ENCODE measurements around the gene HMX1. TPM values are rescaled to one million over a fixed set of nuclear protein-coding genes. Genes with fewer than 3 reads are reported as not detected.
A peak's percentile ranks its signal among the peaks of the same experiment; 100 is the strongest.

Gene HMX1
- total RNA-seq, 1 experiment from 2014 or later, result 0.20 TPM

DNA sequence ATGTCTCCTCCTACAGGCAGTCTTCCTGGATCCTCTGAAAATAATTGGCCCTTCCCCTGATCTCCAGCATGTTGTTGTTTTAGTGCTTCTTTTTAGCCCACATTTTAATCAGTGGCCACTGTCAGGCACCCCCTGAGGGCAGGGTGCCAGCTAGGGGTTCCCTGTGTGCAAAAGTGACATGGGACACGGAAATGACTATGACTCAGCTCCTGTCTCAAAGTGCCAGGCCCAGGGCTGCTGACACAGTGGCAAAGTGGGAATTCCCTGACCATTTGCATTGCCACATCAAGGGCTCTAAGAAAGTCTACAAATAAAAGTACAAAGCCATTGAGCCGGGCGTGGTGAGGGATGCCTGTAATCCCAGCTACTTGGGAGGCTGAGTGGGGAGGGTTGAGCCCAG lies 24.8 kb downstream of the HMX1 start:
- no peaks in the 10 kb centered on the region for H3K9me3 Mint-ChIP-seq (ENCODE audit: unreplicated experiment)
- H3K27me3 Mint-ChIP-seq (ENCODE audit: insufficient read depth, unreplicated experiment), result peaks cover 3% of the 10 kb centered on the region

DNA sequence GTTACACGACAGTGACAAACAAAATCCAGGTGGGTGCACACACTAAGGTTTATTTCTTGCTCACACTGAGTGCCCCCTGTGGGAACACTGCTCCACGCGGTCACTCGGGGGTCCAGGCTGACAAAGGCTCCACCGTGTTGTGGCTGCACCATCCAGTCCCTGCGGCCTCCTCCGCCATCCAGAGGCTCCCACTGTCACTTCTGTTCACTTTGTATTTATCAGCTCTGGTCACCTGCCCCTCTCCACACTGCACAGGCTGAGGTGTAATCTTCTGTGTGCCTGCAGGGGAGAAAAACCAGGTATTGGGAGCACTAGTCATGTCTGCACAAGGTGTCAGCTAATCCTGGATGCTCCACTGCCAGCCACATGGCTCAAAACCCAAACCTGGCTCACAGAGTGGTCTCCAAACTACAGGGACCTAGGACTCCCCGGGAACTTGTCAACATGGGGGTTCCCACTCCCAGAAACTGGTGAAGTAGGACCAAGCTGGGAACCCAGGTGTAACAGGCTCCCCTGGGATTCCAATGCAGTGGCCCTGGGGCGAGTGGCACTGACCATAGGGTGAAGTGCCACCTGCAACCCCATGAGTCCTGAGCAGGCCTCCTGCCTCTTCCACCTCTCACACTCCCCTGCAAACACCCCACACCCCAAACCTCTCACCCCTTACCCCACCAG lies 25.5 kb downstream of the HMX1 start:
- Histone ChIP-seq H3K9me3 (no peaks in the 10 kb centered on the region), H3K4me3 (ENCODE audit: low read depth, low read length) (no peak overlapping the region), H3K27me3 (replicated peaks; ENCODE audit: control insufficient read depth, insufficient read depth, low read length) (no peaks in the 10 kb centered on the region), H3K36me3 (ENCODE audit: control insufficient read depth, insufficient read depth, low read length) (no peaks in the 10 kb centered on the region), H3K4me1 (no peaks in the 10 kb centered on the region)
- TF ChIP-seq, protein P1, sequence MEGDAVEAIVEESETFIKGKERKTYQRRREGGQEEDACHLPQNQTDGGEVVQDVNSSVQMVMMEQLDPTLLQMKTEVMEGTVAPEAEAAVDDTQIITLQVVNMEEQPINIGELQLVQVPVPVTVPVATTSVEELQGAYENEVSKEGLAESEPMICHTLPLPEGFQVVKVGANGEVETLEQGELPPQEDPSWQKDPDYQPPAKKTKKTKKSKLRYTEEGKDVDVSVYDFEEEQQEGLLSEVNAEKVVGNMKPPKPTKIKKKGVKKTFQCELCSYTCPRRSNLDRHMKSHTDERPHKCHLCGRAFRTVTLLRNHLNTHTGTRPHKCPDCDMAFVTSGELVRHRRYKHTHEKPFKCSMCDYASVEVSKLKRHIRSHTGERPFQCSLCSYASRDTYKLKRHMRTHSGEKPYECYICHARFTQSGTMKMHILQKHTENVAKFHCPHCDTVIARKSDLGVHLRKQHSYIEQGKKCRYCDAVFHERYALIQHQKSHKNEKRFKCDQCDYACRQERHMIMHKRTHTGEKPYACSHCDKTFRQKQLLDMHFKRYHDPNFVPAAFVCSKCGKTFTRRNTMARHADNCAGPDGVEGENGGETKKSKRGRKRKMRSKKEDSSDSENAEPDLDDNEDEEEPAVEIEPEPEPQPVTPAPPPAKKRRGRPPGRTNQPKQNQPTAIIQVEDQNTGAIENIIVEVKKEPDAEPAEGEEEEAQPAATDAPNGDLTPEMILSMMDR (IDR thresholded peaks at IDR 0.05; ENCODE audit: insufficient read depth in 1 of 2, low read depth in 1 of 2, low read length in 1 of 2, severe bottlenecking in 1 of 2, unreplicated experiment in 1 of 2), result no peak
- ChIA-PET POLR2A (no interaction called here), CTCF (no interaction called here)
- Mint-ChIP-seq H3K4me1 (ENCODE audit: low read depth, unreplicated experiment) (no peaks in the 10 kb centered on the region), H3K27ac (ENCODE audit: unreplicated experiment) (no peak overlapping the region), H3K27me3 (ENCODE audit: insufficient read depth, unreplicated experiment) (peaks cover 3% of the 10 kb centered on the region), H3K4me3 (ENCODE audit: unreplicated experiment) (no peak overlapping the region), H3K36me3 (ENCODE audit: insufficient read depth, unreplicated experiment) (no peaks in the 10 kb centered on the region), H3K9me3 (ENCODE audit: unreplicated experiment) (no peaks in the 10 kb centered on the region)
- DNase-seq, result peak in 1 of 2 experiments; percentile 19
- no TSS peak for BruUV-seq (replicated peaks)
- intact Hi-C loops (cut with micrococcal nuclease; ENCODE audit: unreplicated experiment), result no loop called here

More for the DNA sequence above, 24.8 kb downstream of the HMX1 start:
- Mint-ChIP-seq H3K27ac (ENCODE audit: unreplicated experiment) (no peak overlapping the region), H3K4me3 (ENCODE audit: unreplicated experiment) (no peak overlapping the region), H3K36me3 (ENCODE audit: insufficient read depth, unreplicated experiment) (no peaks in the 10 kb centered on the region), H3K4me1 (ENCODE audit: low read depth, unreplicated experiment) (no peaks in the 10 kb centered on the region)
- TF ChIP-seq, protein P1 (IDR thresholded peaks at IDR 0.05; ENCODE audit: insufficient read depth in 1 of 2, low read depth in 1 of 2, low read length in 1 of 2, severe bottlenecking in 1 of 2, unreplicated experiment in 1 of 2), result no peak
- H3K4me1 ChIP-seq, result no peaks in the 10 kb centered on the region
- H3K9me3 ChIP-seq, result no peaks in the 10 kb centered on the region
- H3K4me3 ChIP-seq (ENCODE audit: low read depth, low read length), result no peak overlapping the region
- intact Hi-C loops (cut with micrococcal nuclease; ENCODE audit: unreplicated experiment), result no loop called here
- ChIA-PET POLR2A (no interaction called here), CTCF (no interaction called here)
- no peaks in the 10 kb centered on the region for H3K36me3 ChIP-seq (ENCODE audit: control insufficient read depth, insufficient read depth, low read length)
- no TSS peak for BruUV-seq (replicated peaks)
- peak in 1 of 2 experiments; percentile 10 for DNase-seq
- H3K27me3 ChIP-seq (replicated peaks; ENCODE audit: control insufficient read depth, insufficient read depth, low read length), result no peaks in the 10 kb centered on the region

DNA sequence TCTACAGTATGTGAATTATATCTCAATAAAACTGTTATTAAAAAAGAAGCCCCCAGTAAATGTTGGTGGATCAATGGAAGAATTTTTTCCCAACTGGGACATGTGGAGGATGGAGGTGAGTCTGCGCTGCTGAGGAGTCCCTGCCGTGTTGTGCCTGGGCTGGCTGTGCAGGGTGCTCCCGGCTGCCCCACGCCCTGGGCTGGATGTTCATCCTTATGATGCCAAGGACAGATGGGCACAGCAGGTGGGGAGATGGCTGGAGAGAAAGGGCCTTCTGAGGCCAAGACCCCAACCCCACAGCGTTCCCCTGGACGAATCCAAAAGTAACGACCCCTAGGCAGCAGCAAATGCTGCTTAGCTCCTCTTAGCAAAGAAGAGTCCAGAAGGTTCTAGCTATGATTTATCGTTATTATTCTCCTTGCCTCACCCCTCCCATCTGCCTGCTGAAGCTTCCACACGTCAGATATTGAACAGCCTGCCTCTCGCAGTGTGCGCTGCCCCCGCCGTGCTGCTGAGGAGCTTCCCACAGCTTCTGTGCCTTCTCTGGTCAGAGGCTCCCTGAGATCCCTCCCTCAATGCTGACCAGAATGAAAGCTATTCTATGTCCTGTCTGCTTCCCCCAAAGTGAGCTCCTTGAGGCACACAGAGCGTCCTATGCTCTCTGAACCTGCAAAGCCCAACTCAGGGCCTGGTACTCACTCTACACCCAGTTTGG lies 26.5 kb downstream of the HMX1 start:
- Mint-ChIP-seq H3K36me3 (ENCODE audit: insufficient read depth, unreplicated experiment) (no peaks in the 10 kb centered on the region), H3K27me3 (ENCODE audit: insufficient read depth, unreplicated experiment) (peaks cover 3% of the 10 kb centered on the region), H3K9me3 (ENCODE audit: unreplicated experiment) (no peaks in the 10 kb centered on the region), H3K4me1 (ENCODE audit: low read depth, unreplicated experiment) (no peaks in the 10 kb centered on the region), H3K4me3 (ENCODE audit: unreplicated experiment) (no peak overlapping the region), H3K27ac (ENCODE audit: unreplicated experiment) (no peak overlapping the region)
- peak in 1 of 2 experiments; percentile 11 for DNase-seq
- CTCF ChIA-PET, result no interaction called here
- H3K27me3 ChIP-seq (replicated peaks; ENCODE audit: control insufficient read depth, insufficient read depth, low read length), result no peaks in the 10 kb centered on the region
- TF ChIP-seq, protein P1 (IDR thresholded peaks at IDR 0.05; ENCODE audit: insufficient read depth in 1 of 2, low read depth in 1 of 2, low read length in 1 of 2, severe bottlenecking in 1 of 2, unreplicated experiment in 1 of 2), result no peak
- no peaks in the 10 kb centered on the region for H3K36me3 ChIP-seq (ENCODE audit: control insufficient read depth, insufficient read depth, low read length)
- POLR2A ChIA-PET, result no interaction called here
- no peaks in the 10 kb centered on the region for H3K4me1 ChIP-seq
- intact Hi-C loops (cut with micrococcal nuclease; ENCODE audit: unreplicated experiment), result no loop called here
- H3K4me3 ChIP-seq (ENCODE audit: low read depth, low read length), result no peak overlapping the region
- no TSS peak for BruUV-seq (replicated peaks)
- H3K9me3 ChIP-seq, result no peaks in the 10 kb centered on the region

Measured in Caco-2 (cell line).